Astrocyte (in vitro differentiated cells and primary cell): ENCODE results near the gene GYS1. TPM values are rescaled to one million over a fixed set of nuclear protein-coding genes. Genes with fewer than 3 reads are reported as not detected.
"Not testable (repeated sequence)": the region's sequence is repeated elsewhere in the genome, so short reads cannot be mapped to it uniquely, and the experiment has no call there.

ENCODE experiments used
- DNase-seq: peaks from one replicate; pipeline ENCODE4 v3.0.0-alpha.2; 2010; ENCODE audit warnings: low read depth
- FAIRE-seq: peaks from 2 replicates; lab custom pipeline; 2011; peaks lifted over from hg19 to GRCh38; lab: Jason Lieb, UNC
- H2AFZ ChIP-seq: 2 replicates; pipeline ENCODE4 v1.6.0; 2012; ENCODE audit warnings: low read depth, low read length, inconsistent platforms
- H3K27ac ChIP-seq: 2 replicates; pipeline ENCODE4 v1.5.1; 2011; ENCODE audit warnings: low read depth, low read length, inconsistent platforms
- H3K27me3 ChIP-seq: 2 replicates; pipeline ENCODE4 v1.6.0; 2011; ENCODE audit warnings: low read length, inconsistent platforms; ENCODE audit not compliant: insufficient read depth
- H3K36me3 ChIP-seq: 2 replicates; pipeline ENCODE4 v1.5.1; 2011; ENCODE audit warnings: low read length, inconsistent platforms; ENCODE audit not compliant: insufficient read depth
- H3K4me1 ChIP-seq: 2 replicates; pipeline ENCODE4 v1.5.1; 2011; ENCODE audit warnings: low read length, inconsistent platforms; ENCODE audit not compliant: insufficient read depth
- H3K4me2 ChIP-seq: 2 replicates; pipeline ENCODE4 v1.6.0; 2012; ENCODE audit warnings: low read length, inconsistent platforms
- H3K4me3 ChIP-seq: 2 replicates; pipeline ENCODE4 v1.5.1; 2011; ENCODE audit warnings: low read depth, mild to moderate bottlenecking, low read length, inconsistent platforms; ENCODE audit not compliant: insufficient read depth
- H3K79me2 ChIP-seq: 2 replicates; pipeline ENCODE4 v1.6.0; 2012; ENCODE audit warnings: mild to moderate bottlenecking, low read length, inconsistent platforms; ENCODE audit not compliant: insufficient read depth
- H3K9ac ChIP-seq: 2 replicates; pipeline ENCODE4 v1.6.0; 2012; ENCODE audit warnings: mild to moderate bottlenecking, low read length, inconsistent platforms
- H3K9me3 ChIP-seq: 2 replicates; pipeline ENCODE4 v1.5.1; 2012; ENCODE audit warnings: low read depth, mild to moderate bottlenecking, low read length, inconsistent platforms; ENCODE audit not compliant: insufficient read depth
- H4K20me1 ChIP-seq: 2 replicates; pipeline ENCODE4 v1.6.0; 2012; ENCODE audit warnings: low read length, inconsistent platforms; ENCODE audit not compliant: insufficient read depth
- H3K27ac Mint-ChIP-seq: one replicate; pipeline ENCODE4 v1.8.0; 2021; ENCODE audit warnings: mild to moderate bottlenecking, mixed read lengths; ENCODE audit not compliant: unreplicated experiment
- H3K27me3 Mint-ChIP-seq: one replicate; pipeline ENCODE4 v1.8.0; 2021; ENCODE audit warnings: low read depth, mixed read lengths; ENCODE audit not compliant: unreplicated experiment
- H3K36me3 Mint-ChIP-seq: one replicate; pipeline ENCODE4 v1.8.0; 2021; ENCODE audit warnings: low read depth, mixed read lengths; ENCODE audit not compliant: unreplicated experiment
- H3K4me1 Mint-ChIP-seq: one replicate; pipeline ENCODE4 v1.8.0; 2021; ENCODE audit warnings: low read depth, mixed read lengths; ENCODE audit not compliant: unreplicated experiment
- H3K4me3 Mint-ChIP-seq: one replicate; pipeline ENCODE4 v1.8.0; 2021; ENCODE audit warnings: mild to moderate bottlenecking, moderate library complexity, mixed read lengths; ENCODE audit not compliant: unreplicated experiment
- H3K9me3 Mint-ChIP-seq: one replicate; pipeline ENCODE4 v1.8.0; 2021; ENCODE audit warnings: mild to moderate bottlenecking, mixed read lengths; ENCODE audit not compliant: unreplicated experiment
- EZH2 ChIP-seq: IDR thresholded peaks from 2 replicates; pipeline ENCODE4 v1.6.1; 2012; ENCODE audit warnings: mild to moderate bottlenecking, low read length, inconsistent platforms; ENCODE audit not compliant: insufficient read depth
- total RNA-seq: library from RNA; stranded (reverse); gene quantifications from 2 replicates; pipeline ENCODE4 v1.2.1, GENCODE V29; 2021
- TF ChIP-seq, protein P1 (sequence below): IDR thresholded peaks from 2 replicates; pipeline ENCODE4 v1.5.1; 2011; ENCODE audit warnings: low read depth, mild to moderate bottlenecking, inconsistent platforms, low read length, moderate library complexity; ENCODE audit not compliant: insufficient read depth

The GYS1 gene
- total RNA-seq, 1 donor from 2014 or later, result 86.0 TPM

DNA sequence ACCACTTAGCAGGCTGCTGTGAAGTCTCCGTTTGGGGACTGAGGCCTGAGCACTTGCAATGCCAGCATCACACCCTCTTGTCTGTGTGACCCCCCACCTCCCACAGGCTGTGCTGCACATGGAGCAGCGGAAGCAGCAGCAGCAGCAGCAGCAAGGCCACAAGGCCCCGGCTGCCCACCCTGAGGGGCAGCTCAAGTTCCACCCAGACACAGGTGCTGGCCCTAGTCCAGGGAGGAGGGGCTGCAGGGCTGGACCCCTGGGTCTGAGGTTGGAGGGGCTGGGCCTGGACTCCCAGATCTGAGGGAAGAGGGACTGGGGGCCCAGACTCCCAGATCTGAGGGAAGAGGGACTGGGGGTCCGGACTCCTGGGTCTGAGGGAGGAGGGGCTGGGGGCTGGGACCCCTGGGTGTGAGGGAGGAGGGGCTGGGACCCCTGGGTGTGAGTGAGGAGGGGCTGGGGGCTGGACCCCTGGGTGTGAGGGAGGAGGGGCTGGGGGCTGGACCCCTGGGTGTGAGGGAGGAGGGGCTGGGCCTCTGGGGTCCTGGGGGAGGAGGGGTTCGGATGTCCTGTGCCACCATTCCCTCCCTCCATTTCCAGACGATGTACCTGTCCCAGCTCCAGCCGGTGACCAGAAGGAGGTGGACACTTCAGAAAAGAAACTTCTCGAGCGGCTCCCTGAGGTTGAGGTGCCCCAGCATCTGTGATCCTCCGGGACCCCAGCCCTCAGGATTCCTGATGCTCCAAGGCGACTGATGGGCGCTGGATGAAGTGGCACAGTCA is 71.2 kb downstream of the GYS1 start:
- DNase-seq, result no peak
- peaks cover 18% of the 10 kb centered on the region for H3K4me1 ChIP-seq
- H3K27me3 Mint-ChIP-seq, result no peaks in the 10 kb centered on the region
- H3K27ac ChIP-seq, result no peak overlapping the region
- peaks cover 3% of the 10 kb centered on the region for H3K36me3 ChIP-seq
- no peak overlapping the region for H3K9ac ChIP-seq
- TF ChIP-seq, protein P1, sequence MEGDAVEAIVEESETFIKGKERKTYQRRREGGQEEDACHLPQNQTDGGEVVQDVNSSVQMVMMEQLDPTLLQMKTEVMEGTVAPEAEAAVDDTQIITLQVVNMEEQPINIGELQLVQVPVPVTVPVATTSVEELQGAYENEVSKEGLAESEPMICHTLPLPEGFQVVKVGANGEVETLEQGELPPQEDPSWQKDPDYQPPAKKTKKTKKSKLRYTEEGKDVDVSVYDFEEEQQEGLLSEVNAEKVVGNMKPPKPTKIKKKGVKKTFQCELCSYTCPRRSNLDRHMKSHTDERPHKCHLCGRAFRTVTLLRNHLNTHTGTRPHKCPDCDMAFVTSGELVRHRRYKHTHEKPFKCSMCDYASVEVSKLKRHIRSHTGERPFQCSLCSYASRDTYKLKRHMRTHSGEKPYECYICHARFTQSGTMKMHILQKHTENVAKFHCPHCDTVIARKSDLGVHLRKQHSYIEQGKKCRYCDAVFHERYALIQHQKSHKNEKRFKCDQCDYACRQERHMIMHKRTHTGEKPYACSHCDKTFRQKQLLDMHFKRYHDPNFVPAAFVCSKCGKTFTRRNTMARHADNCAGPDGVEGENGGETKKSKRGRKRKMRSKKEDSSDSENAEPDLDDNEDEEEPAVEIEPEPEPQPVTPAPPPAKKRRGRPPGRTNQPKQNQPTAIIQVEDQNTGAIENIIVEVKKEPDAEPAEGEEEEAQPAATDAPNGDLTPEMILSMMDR, result no peak
- no peak for TF ChIP-seq EZH2
- no peaks in the 10 kb centered on the region for H3K79me2 ChIP-seq
- no peaks in the 10 kb centered on the region for H4K20me1 ChIP-seq
- no peak overlapping the region for H2AFZ ChIP-seq
- no peak overlapping the region for H3K4me3 Mint-ChIP-seq
- H3K9me3 Mint-ChIP-seq, result no peaks in the 10 kb centered on the region
- peaks cover 2% of the 10 kb centered on the region for H3K4me1 Mint-ChIP-seq
- H3K27ac Mint-ChIP-seq, result no peak overlapping the region
- H3K36me3 Mint-ChIP-seq, result peaks cover 11% of the 10 kb centered on the region
- no peak for FAIRE-seq
- H3K4me3 ChIP-seq, result no peak overlapping the region
- H3K27me3 ChIP-seq, result no peaks in the 10 kb centered on the region
- no peak overlapping the region for H3K4me2 ChIP-seq
- no peaks in the 10 kb centered on the region for H3K9me3 ChIP-seq

DNA sequence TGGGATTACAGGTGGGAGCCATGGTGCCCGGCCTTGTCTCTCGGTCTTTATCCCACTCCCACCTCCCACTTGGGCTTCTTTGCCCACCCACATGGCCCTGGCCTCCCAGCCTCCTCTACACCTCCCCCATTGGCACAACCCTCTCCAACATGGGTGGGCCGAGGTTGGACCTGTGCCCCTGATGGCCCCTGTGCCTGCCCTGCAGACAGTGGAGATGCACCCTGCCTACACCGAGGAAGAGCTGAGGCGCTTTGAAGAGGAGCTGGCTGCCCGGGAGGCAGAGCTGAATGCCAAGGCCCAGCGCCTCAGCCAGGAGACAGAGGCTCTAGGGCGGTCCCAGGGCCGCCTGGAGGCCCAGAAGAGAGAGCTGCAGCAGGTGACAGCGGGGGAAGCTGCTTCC is 72.2 kb downstream of the GYS1 start:
- no peaks in the 10 kb centered on the region for H3K79me2 ChIP-seq
- no peak overlapping the region for H3K9ac ChIP-seq
- no peaks in the 10 kb centered on the region for H3K9me3 ChIP-seq
- no peak overlapping the region for H2AFZ ChIP-seq
- no peak overlapping the region for H3K4me3 ChIP-seq
- no peaks in the 10 kb centered on the region for H3K9me3 Mint-ChIP-seq
- peaks cover 9% of the 10 kb centered on the region for H3K4me1 ChIP-seq
- H3K36me3 Mint-ChIP-seq, result peaks cover 11% of the 10 kb centered on the region
- peaks cover 2% of the 10 kb centered on the region for H3K4me1 Mint-ChIP-seq
- peaks cover 5% of the 10 kb centered on the region for H3K36me3 ChIP-seq
- no peak overlapping the region for H3K4me2 ChIP-seq
- TF ChIP-seq, protein P1, result no peak
- no peak for TF ChIP-seq EZH2
- no peak overlapping the region for H3K4me3 Mint-ChIP-seq
- H3K27ac Mint-ChIP-seq, result no peak overlapping the region
- no peak overlapping the region for H3K27ac ChIP-seq
- FAIRE-seq, result no peak
- no peaks in the 10 kb centered on the region for H3K27me3 Mint-ChIP-seq
- no peaks in the 10 kb centered on the region for H4K20me1 ChIP-seq
- H3K27me3 ChIP-seq, result no peaks in the 10 kb centered on the region
- no peak for DNase-seq

- H3K27ac Mint-ChIP-seq, H3K79me2 ChIP-seq, H3K9ac ChIP-seq, H3K4me3 Mint-ChIP-seq, H3K27ac ChIP-seq, H3K9me3 ChIP-seq, FAIRE-seq, H3K4me1 Mint-ChIP-seq, H4K20me1 ChIP-seq, DNase-seq, H3K4me2 ChIP-seq, H2AFZ ChIP-seq, H3K4me1 ChIP-seq, H3K27me3 ChIP-seq, H3K9me3 Mint-ChIP-seq, H3K27me3 Mint-ChIP-seq, H3K4me3 ChIP-seq: not testable (repeated sequence)
- peaks cover 12% of the 10 kb centered on the region for H3K36me3 ChIP-seq
- peaks cover 13% of the 10 kb centered on the region for H3K36me3 Mint-ChIP-seq
Observed at GRCh38 chr19:48919271-48919670, 73.8 kb downstream of the GYS1 start.
